Measurements from ENCODE around the gene NAGLU. TPM values are rescaled to one million over a fixed set of nuclear protein-coding genes. Genes with fewer than 3 reads are reported as not detected.

The NAGLU gene
- polyA plus RNA-seq, 1 of the 3 experiments (the other 2 are of a cell fraction) = 33.9 TPM

DNA sequence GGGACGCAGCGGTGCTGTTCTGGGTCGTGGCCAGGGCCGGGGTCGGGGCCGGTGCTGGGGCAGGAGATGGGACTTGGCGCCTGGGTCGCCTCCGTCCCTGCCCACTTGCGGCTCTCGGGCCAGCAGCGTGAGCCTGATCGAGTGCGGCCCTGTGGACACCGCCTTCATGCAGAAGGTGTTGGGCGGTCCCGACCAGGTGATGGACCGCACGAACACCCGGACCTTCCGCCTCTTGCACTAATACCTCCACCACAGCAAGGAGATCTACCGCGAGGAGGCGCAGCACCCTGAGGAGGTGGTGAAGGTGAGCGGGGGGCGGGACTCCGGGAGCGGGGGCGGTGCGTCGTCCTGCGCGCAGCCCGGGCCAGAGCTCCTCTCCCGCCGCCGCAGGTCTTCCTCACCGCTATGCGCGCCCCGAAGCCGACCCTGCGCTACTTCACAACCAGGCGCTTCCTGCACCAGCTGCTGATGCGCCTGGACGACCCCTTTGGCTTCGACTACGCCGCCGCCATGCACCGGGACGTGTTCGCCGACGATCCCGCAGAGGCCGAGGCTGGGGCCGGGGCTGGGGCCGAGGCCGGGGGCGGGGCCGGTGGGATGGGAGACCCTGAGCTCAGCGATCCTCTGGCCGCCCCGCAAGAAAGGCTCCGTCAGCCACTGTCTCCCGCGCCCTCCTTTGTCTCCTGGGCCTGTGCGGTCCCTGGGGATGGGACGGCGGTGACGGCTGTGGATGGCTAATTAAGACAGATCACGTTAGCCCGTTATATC lies 12.2 kb downstream of the NAGLU start (continued):
- TF ChIP-seq, protein P1, sequence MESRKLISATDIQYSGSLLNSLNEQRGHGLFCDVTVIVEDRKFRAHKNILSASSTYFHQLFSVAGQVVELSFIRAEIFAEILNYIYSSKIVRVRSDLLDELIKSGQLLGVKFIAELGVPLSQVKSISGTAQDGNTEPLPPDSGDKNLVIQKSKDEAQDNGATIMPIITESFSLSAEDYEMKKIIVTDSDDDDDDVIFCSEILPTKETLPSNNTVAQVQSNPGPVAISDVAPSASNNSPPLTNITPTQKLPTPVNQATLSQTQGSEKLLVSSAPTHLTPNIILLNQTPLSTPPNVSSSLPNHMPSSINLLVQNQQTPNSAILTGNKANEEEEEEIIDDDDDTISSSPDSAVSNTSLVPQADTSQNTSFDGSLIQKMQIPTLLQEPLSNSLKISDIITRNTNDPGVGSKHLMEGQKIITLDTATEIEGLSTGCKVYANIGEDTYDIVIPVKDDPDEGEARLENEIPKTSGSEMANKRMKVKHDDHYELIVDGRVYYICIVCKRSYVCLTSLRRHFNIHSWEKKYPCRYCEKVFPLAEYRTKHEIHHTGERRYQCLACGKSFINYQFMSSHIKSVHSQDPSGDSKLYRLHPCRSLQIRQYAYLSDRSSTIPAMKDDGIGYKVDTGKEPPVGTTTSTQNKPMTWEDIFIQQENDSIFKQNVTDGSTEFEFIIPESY (IDR thresholded peaks at IDR 0.05; ENCODE audit: borderline replicate concordance, low read depth) = no peak

DNA sequence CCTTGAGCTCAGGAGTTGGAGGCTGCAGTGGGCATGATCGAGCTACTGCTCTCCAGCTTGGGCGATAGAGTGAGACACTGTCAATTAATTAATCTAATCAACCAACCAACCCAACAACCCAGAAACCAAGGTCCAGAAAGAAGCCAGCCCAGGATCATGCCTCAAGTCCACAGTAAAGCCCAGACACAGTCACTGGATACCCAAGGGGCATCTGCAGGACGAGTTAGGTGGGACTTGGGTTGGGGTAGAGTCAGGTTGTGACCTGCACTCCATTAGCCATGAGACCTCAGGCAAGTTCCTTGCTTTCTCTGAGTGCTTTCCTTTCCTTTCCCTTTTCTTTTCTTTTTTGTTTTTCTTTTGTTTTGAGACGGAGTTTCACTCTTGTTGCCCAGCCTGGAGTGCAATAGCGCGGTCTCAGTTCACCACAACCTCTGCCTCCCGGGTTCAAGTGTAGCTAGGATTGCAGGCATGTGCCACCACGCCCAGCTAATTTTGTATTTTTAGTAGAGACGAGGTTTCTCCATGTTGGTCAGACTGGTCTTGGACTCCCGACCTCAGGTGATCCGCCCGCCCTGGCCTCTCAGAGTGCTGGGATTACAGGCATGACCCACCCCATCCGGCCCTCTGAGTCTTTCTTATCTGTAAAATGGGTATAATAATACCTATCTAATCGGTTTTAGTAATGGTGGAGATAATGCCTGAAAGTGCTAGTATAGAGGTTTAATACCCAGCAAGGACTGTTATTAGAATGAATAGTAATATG lies 13.1 kb downstream of the NAGLU start:
- no peak overlapping the region for H3K9ac ChIP-seq
- H3K4me2 ChIP-seq = no peak overlapping the region
- no peak overlapping the region for H3K27ac ChIP-seq (ENCODE audit: low read depth in 2 of 2, low read length in 1 of 2)
- H3K9me3 ChIP-seq = no peaks in the 10 kb centered on the region
- peaks cover 8% of the 10 kb centered on the region for H3F3A ChIP-seq (replicated peaks; ENCODE audit: insufficient read depth)
- peaks cover 2 to 14% of the 10 kb centered on the region in 2 experiments; a peak in 1 of 4 replicates for H3K4me1 ChIP-seq (ENCODE audit: control insufficient read depth in 1 of 2, insufficient read depth in 2 of 2, low read depth in 1 of 2, low read length in 1 of 2)
- peaks cover 35% of the 10 kb centered on the region; the same call in 1 of the 2 replicates for H3K79me2 ChIP-seq (ENCODE audit: insufficient read depth)
- ChIA-PET POLR2A (no interaction called here), CTCF (no interaction called here)
- no peaks in the 10 kb centered on the region for H3K9me2 ChIP-seq
- 84% methylated on average over 14 of the region's 14 CpGs for WGBS (ENCODE audit: low lambda C conversion rate)
- H2AFZ ChIP-seq (ENCODE audit: low read depth) = no peak overlapping the region
- H4K20me1 ChIP-seq (ENCODE audit: insufficient read depth) = no peaks in the 10 kb centered on the region
- H3K4me3 ChIP-seq (ENCODE audit: low read depth in 2 of 2, low read length in 1 of 2) = no peak overlapping the region
- no peaks in the 10 kb centered on the region for H3K27me3 ChIP-seq (ENCODE audit: insufficient read depth)
- no peak for DNase-seq
- no peak for TF ChIP-seq SMC3 (IDR thresholded peaks at IDR 0.05; ENCODE audit: low read depth, low read length)
- TF ChIP-seq, protein P2, sequence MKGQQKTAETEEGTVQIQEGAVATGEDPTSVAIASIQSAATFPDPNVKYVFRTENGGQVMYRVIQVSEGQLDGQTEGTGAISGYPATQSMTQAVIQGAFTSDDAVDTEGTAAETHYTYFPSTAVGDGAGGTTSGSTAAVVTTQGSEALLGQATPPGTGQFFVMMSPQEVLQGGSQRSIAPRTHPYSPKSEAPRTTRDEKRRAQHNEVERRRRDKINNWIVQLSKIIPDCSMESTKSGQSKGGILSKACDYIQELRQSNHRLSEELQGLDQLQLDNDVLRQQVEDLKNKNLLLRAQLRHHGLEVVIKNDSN (IDR thresholded peaks at IDR 0.05; ENCODE audit: borderline replicate concordance, low read depth) = no peak
- TF ChIP-seq RFX5 (IDR thresholded peaks at IDR 0.05; ENCODE audit: low read length) = no peak
- TF ChIP-seq, protein P3, sequence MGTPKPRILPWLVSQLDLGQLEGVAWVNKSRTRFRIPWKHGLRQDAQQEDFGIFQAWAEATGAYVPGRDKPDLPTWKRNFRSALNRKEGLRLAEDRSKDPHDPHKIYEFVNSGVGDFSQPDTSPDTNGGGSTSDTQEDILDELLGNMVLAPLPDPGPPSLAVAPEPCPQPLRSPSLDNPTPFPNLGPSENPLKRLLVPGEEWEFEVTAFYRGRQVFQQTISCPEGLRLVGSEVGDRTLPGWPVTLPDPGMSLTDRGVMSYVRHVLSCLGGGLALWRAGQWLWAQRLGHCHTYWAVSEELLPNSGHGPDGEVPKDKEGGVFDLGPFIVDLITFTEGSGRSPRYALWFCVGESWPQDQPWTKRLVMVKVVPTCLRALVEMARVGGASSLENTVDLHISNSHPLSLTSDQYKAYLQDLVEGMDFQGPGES (IDR thresholded peaks at IDR 0.05; ENCODE audit: low read depth, low read length) = no peak
- no peak for TF ChIP-seq FOSL2 (IDR thresholded peaks at IDR 0.05; ENCODE audit: borderline replicate concordance, low read depth)
- TF ChIP-seq RAD21 (IDR thresholded peaks at IDR 0.05; ENCODE audit: low read length) = no peak
- TF ChIP-seq RXRA (IDR thresholded peaks at IDR 0.05; ENCODE audit: borderline replicate concordance, low read depth) = no peak
- TF ChIP-seq GATA2 (CRISPR knock-in tag; IDR thresholded peaks at IDR 0.05) = no peak
- TF ChIP-seq FOXM1 (IDR thresholded peaks at IDR 0.05; ENCODE audit: low read depth) = no peak
- TF ChIP-seq, protein P4, sequence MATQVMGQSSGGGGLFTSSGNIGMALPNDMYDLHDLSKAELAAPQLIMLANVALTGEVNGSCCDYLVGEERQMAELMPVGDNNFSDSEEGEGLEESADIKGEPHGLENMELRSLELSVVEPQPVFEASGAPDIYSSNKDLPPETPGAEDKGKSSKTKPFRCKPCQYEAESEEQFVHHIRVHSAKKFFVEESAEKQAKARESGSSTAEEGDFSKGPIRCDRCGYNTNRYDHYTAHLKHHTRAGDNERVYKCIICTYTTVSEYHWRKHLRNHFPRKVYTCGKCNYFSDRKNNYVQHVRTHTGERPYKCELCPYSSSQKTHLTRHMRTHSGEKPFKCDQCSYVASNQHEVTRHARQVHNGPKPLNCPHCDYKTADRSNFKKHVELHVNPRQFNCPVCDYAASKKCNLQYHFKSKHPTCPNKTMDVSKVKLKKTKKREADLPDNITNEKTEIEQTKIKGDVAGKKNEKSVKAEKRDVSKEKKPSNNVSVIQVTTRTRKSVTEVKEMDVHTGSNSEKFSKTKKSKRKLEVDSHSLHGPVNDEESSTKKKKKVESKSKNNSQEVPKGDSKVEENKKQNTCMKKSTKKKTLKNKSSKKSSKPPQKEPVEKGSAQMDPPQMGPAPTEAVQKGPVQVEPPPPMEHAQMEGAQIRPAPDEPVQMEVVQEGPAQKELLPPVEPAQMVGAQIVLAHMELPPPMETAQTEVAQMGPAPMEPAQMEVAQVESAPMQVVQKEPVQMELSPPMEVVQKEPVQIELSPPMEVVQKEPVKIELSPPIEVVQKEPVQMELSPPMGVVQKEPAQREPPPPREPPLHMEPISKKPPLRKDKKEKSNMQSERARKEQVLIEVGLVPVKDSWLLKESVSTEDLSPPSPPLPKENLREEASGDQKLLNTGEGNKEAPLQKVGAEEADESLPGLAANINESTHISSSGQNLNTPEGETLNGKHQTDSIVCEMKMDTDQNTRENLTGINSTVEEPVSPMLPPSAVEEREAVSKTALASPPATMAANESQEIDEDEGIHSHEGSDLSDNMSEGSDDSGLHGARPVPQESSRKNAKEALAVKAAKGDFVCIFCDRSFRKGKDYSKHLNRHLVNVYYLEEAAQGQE (IDR thresholded peaks at IDR 0.05; ENCODE audit: low read depth, low read length) = no peak
- no peak for TF ChIP-seq FOXJ3 (CRISPR knock-in tag; IDR thresholded peaks at IDR 0.05)
- no peak for TF ChIP-seq JUND (IDR thresholded peaks at IDR 0.05)
- no peak for TF ChIP-seq ELF1 (IDR thresholded peaks at IDR 0.05)
- no peak for TF ChIP-seq CHD2 (IDR thresholded peaks at IDR 0.05; ENCODE audit: low read length, partially characterized antibody)
- TF ChIP-seq, protein P5, sequence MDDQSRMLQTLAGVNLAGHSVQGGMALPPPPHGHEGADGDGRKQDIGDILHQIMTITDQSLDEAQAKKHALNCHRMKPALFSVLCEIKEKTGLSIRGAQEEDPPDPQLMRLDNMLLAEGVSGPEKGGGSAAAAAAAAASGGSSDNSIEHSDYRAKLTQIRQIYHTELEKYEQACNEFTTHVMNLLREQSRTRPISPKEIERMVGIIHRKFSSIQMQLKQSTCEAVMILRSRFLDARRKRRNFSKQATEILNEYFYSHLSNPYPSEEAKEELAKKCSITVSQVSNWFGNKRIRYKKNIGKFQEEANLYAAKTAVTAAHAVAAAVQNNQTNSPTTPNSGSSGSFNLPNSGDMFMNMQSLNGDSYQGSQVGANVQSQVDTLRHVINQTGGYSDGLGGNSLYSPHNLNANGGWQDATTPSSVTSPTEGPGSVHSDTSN (IDR thresholded peaks at IDR 0.05) = no peak
- TF ChIP-seq POLR2AphosphoS5 (IDR thresholded peaks at IDR 0.05; ENCODE audit: low read depth, low read length) = no peak
- no peak for TF ChIP-seq TEAD4 (IDR thresholded peaks at IDR 0.05; ENCODE audit: borderline replicate concordance, insufficient read depth)
- TF ChIP-seq MXI1 (IDR thresholded peaks at IDR 0.05; ENCODE audit: low read depth, low read length) = no peak
- no peak for TF ChIP-seq MEF2A (IDR thresholded peaks at IDR 0.05; ENCODE audit: borderline replicate concordance, low read depth)
- H3K36me3 ChIP-seq (replicated peaks in 1 of 2; ENCODE audit: control insufficient read depth in 1 of 2, insufficient read depth in 2 of 2, low read length in 1 of 2) = peaks cover 3 to 9% of the 10 kb centered on the region in 2 experiments
